ENCODE data around the gene MVB12B. TPM values are rescaled to one million over a fixed set of nuclear protein-coding genes. Genes with fewer than 3 reads are reported as not detected.

Gene MVB12B
- total and polyA plus RNA-seq, 7 experiments from 2014 or later: 1.6 to 9.7 (median 3.8) TPM

GRCh38 chr9:126491949-126492348, 165.3 kb downstream of the MVB12B start:
- Histone ChIP-seq H3K36me3 (ENCODE audit: control insufficient read depth in 2 of 3, insufficient read depth in 3 of 3, low read length in 3 of 3) (no peaks in the 10 kb centered on the region), H3K27ac (ENCODE audit: low read depth, low read length) (no peak overlapping the region), H3K4me3 (ENCODE audit: low read length) (no peak overlapping the region), H3K27me3 (ENCODE audit: control insufficient read depth in 2 of 2, insufficient read depth in 2 of 2, low read length in 2 of 2) (no peaks in the 10 kb centered on the region), H3K9me3 (ENCODE audit: control insufficient read depth in 2 of 3, low read length in 3 of 3) (no peaks in the 10 kb centered on the region), H3K4me1 (ENCODE audit: control insufficient read depth in 2 of 2, insufficient read depth in 2 of 2, low read length in 2 of 2) (peaks cover 5 to 6% of the 10 kb centered on the region in 2 donors)
- peaks cover 0 to 41% (median 0%) of the 10 kb centered on the region in 5 donors for H3K27me3 Mint-ChIP-seq
- no peak overlapping the region for H3K27ac Mint-ChIP-seq
- no peaks in the 10 kb centered on the region for H3K36me3 Mint-ChIP-seq
- H3K4me1 Mint-ChIP-seq: peaks cover 0 to 13% (median 5%) of the 10 kb centered on the region in 7 donors
- H3K9me3 Mint-ChIP-seq: no peaks in the 10 kb centered on the region
- ChIA-PET POLR2A (interaction anchor here (0.7 to 1.8 kb wide), 2 partner anchors 20 to 22 kb away, joined by 4 to 13 read pairs; no protein-coding TSS in a partner anchor), CTCF (interaction anchor here (0.6 to 4.4 kb wide), 28 partner anchors 9 to 1090 kb away, joined by 3 to 55 read pairs (median 5); partner anchors contain the start of gene MVB12B)
- intact Hi-C loops (cut with micrococcal nuclease): loop anchor here (1.0 to 5.0 kb wide), 13 partner anchors 21 to 1084 kb away; no protein-coding TSS in a partner anchor
- ATAC-seq: no peak
- no peak overlapping the region for H3K4me3 Mint-ChIP-seq
- DNase-seq: no peak

GRCh38 chr9:126494264-126494663, 167.6 kb downstream of the MVB12B start:
- H3K27ac ChIP-seq (ENCODE audit: low read depth, low read length): no peak overlapping the region
- Mint-ChIP-seq H3K9me3 (no peaks in the 10 kb centered on the region), H3K27me3 (peaks cover 0 to 28% (median 0%) of the 10 kb centered on the region in 5 donors), H3K4me1 (peaks cover 0 to 13% (median 0%) of the 10 kb centered on the region in 7 donors), H3K36me3 (no peaks in the 10 kb centered on the region), H3K27ac (no peak overlapping the region), H3K4me3 (no peak overlapping the region)
- POLR2A ChIA-PET: no interaction called here
- H3K27me3 ChIP-seq (ENCODE audit: control insufficient read depth in 2 of 2, insufficient read depth in 2 of 2, low read length in 2 of 2): no peaks in the 10 kb centered on the region
- no peak for ATAC-seq
- CTCF ChIA-PET: interaction anchor here (0.6 to 0.9 kb wide), 2 partner anchors 95 to 1090 kb away, joined by 3 read pairs; no protein-coding TSS in a partner anchor
- intact Hi-C loops (cut with micrococcal nuclease): loop anchor here (5.0 kb wide), 4 partner anchors 82 to 937 kb away; no protein-coding TSS in a partner anchor
- no peak overlapping the region for H3K4me3 ChIP-seq (ENCODE audit: low read length)
- peaks cover 5 to 7% of the 10 kb centered on the region in 2 donors for H3K4me1 ChIP-seq (ENCODE audit: control insufficient read depth in 2 of 2, insufficient read depth in 2 of 2, low read length in 2 of 2)
- no peaks in the 10 kb centered on the region for H3K9me3 ChIP-seq (ENCODE audit: control insufficient read depth in 2 of 3, low read length in 3 of 3)
- no peaks in the 10 kb centered on the region for H3K36me3 ChIP-seq (ENCODE audit: control insufficient read depth in 2 of 3, insufficient read depth in 3 of 3, low read length in 3 of 3)
- DNase-seq: no peak

- H3K4me3 ChIP-seq (ENCODE audit: low read length): no peak overlapping the region
- Mint-ChIP-seq H3K4me1 (peaks cover 0 to 13% (median 2%) of the 10 kb centered on the region in 7 donors), H3K4me3 (no peak overlapping the region), H3K9me3 (no peaks in the 10 kb centered on the region), H3K27ac (no peak overlapping the region), H3K36me3 (no peaks in the 10 kb centered on the region), H3K27me3 (peaks cover 0 to 31% (median 0%) of the 10 kb centered on the region in 5 donors)
- CTCF ChIA-PET: interaction anchor here (0.6 to 0.7 kb wide), 3 partner anchors 11 to 1090 kb away, joined by 3 to 5 read pairs (median 3); no protein-coding TSS in a partner anchor
- peaks cover 0 to 1% of the 10 kb centered on the region in 2 donors for H3K27me3 ChIP-seq (ENCODE audit: control insufficient read depth in 2 of 2, insufficient read depth in 2 of 2, low read length in 2 of 2)
- intact Hi-C loops (cut with micrococcal nuclease): loop anchor here (5.0 kb wide), 4 partner anchors 82 to 937 kb away; no protein-coding TSS in a partner anchor
- POLR2A ChIA-PET: no interaction called here
- H3K9me3 ChIP-seq (ENCODE audit: control insufficient read depth in 2 of 3, low read length in 3 of 3): no peaks in the 10 kb centered on the region
- DNase-seq (no peak), ATAC-seq (no peak)
- H3K36me3 ChIP-seq (ENCODE audit: control insufficient read depth in 2 of 3, insufficient read depth in 3 of 3, low read length in 3 of 3): no peaks in the 10 kb centered on the region
- H3K27ac ChIP-seq (ENCODE audit: low read depth, low read length): no peak overlapping the region
- H3K4me1 ChIP-seq (ENCODE audit: control insufficient read depth in 2 of 2, insufficient read depth in 2 of 2, low read length in 2 of 2): peaks cover 5 to 9% of the 10 kb centered on the region in 2 donors
These were observed 168.1 kb downstream of the MVB12B start for GRCh38 chr9:126494746-126495145.

- no peaks in the 10 kb centered on the region for H3K9me3 ChIP-seq (ENCODE audit: control insufficient read depth in 2 of 3, low read length in 3 of 3)
- H3K36me3 ChIP-seq (ENCODE audit: control insufficient read depth in 2 of 3, insufficient read depth in 3 of 3, low read length in 3 of 3): no peaks in the 10 kb centered on the region
- H3K4me1 Mint-ChIP-seq: peaks cover 0 to 10% (median 5%) of the 10 kb centered on the region in 7 donors
- ChIA-PET CTCF (interaction anchor here (0.5 to 0.7 kb wide), 3 partner anchors 10 to 178 kb away, joined by 3 to 5 read pairs (median 3); no protein-coding TSS in a partner anchor), POLR2A (no interaction called here)
- H3K27me3 Mint-ChIP-seq: peaks cover 0 to 33% (median 1%) of the 10 kb centered on the region in 5 donors
- DNase-seq: no peak
- no peak overlapping the region for H3K27ac ChIP-seq (ENCODE audit: low read depth, low read length)
- peaks cover 0 to 10% of the 10 kb centered on the region in 2 donors for H3K27me3 ChIP-seq (ENCODE audit: control insufficient read depth in 2 of 2, insufficient read depth in 2 of 2, low read length in 2 of 2)
- H3K9me3 Mint-ChIP-seq: no peaks in the 10 kb centered on the region
- peaks cover 5 to 9% of the 10 kb centered on the region in 2 donors for H3K4me1 ChIP-seq (ENCODE audit: control insufficient read depth in 2 of 2, insufficient read depth in 2 of 2, low read length in 2 of 2)
- no peak for ATAC-seq
- H3K36me3 Mint-ChIP-seq: no peaks in the 10 kb centered on the region
- no peak overlapping the region for H3K4me3 ChIP-seq (ENCODE audit: low read length)
- intact Hi-C loops (cut with micrococcal nuclease): no loop called here
- no peak overlapping the region for H3K27ac Mint-ChIP-seq
- H3K4me3 Mint-ChIP-seq: no peak overlapping the region
These were observed 169.0 kb downstream of the MVB12B start for GRCh38 chr9:126495411-126496180.

- peaks cover 0 to 10% (median 8%) of the 10 kb centered on the region in 7 donors for H3K4me1 Mint-ChIP-seq
- no peaks in the 10 kb centered on the region for H3K9me3 ChIP-seq (ENCODE audit: control insufficient read depth in 2 of 3, low read length in 3 of 3)
- H3K4me3 Mint-ChIP-seq: no peak overlapping the region
- peaks cover under 1 to 4% of the 10 kb centered on the region in 2 donors for H3K4me1 ChIP-seq (ENCODE audit: control insufficient read depth in 2 of 2, insufficient read depth in 2 of 2, low read length in 2 of 2)
- CTCF ChIA-PET: no interaction called here
- POLR2A ChIA-PET: no interaction called here
- peaks cover 0 to 10% of the 10 kb centered on the region in 2 donors for H3K27me3 ChIP-seq (ENCODE audit: control insufficient read depth in 2 of 2, insufficient read depth in 2 of 2, low read length in 2 of 2)
- DNase-seq (no peak), ATAC-seq (no peak)
- H3K27ac ChIP-seq (ENCODE audit: low read depth, low read length): no peak overlapping the region
- peaks cover 4 to 31% (median 5%) of the 10 kb centered on the region in 5 donors for H3K27me3 Mint-ChIP-seq
- no peaks in the 10 kb centered on the region for H3K36me3 Mint-ChIP-seq
- H3K4me3 ChIP-seq (ENCODE audit: low read length): no peak overlapping the region
- H3K27ac Mint-ChIP-seq: peak overlapping the region in 1 of 9 donors; percentile 76
- intact Hi-C loops (cut with micrococcal nuclease): no loop called here
- no peaks in the 10 kb centered on the region for H3K9me3 Mint-ChIP-seq
- no peaks in the 10 kb centered on the region for H3K36me3 ChIP-seq (ENCODE audit: control insufficient read depth in 2 of 3, insufficient read depth in 3 of 3, low read length in 3 of 3)
These were observed 169.6 kb downstream of the MVB12B start for GRCh38 chr9:126496181-126496576.

GRCh38 chr9:126496781-126497659, 170.4 kb downstream of the MVB12B start:
- intact Hi-C loops (cut with micrococcal nuclease): no loop called here
- H3K4me1 Mint-ChIP-seq: peaks cover 0 to 8% (median 5%) of the 10 kb centered on the region in 7 donors

More at GRCh38 chr9:126496781-126497659, 170.4 kb downstream of the MVB12B start:
- no peaks in the 10 kb centered on the region for H3K36me3 ChIP-seq (ENCODE audit: control insufficient read depth in 2 of 3, insufficient read depth in 3 of 3, low read length in 3 of 3)
- Mint-ChIP-seq H3K27ac (peak overlapping the region in 1 of 9 donors; percentile 76), H3K9me3 (no peaks in the 10 kb centered on the region), H3K27me3 (peaks cover 4 to 25% (median 5%) of the 10 kb centered on the region in 5 donors), H3K4me3 (peak overlapping the region in 1 of 10 donors; percentile 38), H3K36me3 (no peaks in the 10 kb centered on the region)
- no peaks in the 10 kb centered on the region for H3K9me3 ChIP-seq (ENCODE audit: control insufficient read depth in 2 of 3, low read length in 3 of 3)
- H3K27ac ChIP-seq (ENCODE audit: low read depth, low read length): no peak overlapping the region
- DNase-seq: no peak
- H3K4me1 ChIP-seq (ENCODE audit: control insufficient read depth in 2 of 2, insufficient read depth in 2 of 2, low read length in 2 of 2): peaks cover 0 to 3% of the 10 kb centered on the region in 2 donors
- POLR2A ChIA-PET: interaction anchor here (0.6 kb wide), 1 partner anchor 364 kb away, joined by 4 read pairs; no protein-coding TSS in a partner anchor
- H3K27me3 ChIP-seq (ENCODE audit: control insufficient read depth in 2 of 2, insufficient read depth in 2 of 2, low read length in 2 of 2): peaks cover 0 to 10% of the 10 kb centered on the region in 2 donors
- no peak overlapping the region for H3K4me3 ChIP-seq (ENCODE audit: low read length)
- CTCF ChIA-PET: interaction anchor here (0.8 to 1.0 kb wide), 3 partner anchors 11 to 61 kb away, joined by 3 to 4 read pairs (median 3); no protein-coding TSS in a partner anchor
- ATAC-seq: no peak

Data from naive thymus-derived CD4-positive, alpha-beta T cell (primary cell).